H1 (cell line): ENCODE measurements around the gene HCK.

Experiments
- TAF1 ChIP-seq: IDR thresholded peaks from 2 replicates; pipeline ENCODE4 v1.6.1; 2011; ENCODE audit warnings: mild to moderate bottlenecking, low read depth, low read length
- TF ChIP-seq, protein P1 (sequence below), 3 experiments: IDR thresholded peaks; 1 replicate in 2 of 3; 2 replicates in 1 of 3; pipeline versions ENCODE4 v1.5.1 to v1.6.1; 2011; ENCODE audit warnings: low read length in 3 of 3, mild to moderate bottlenecking in 3 of 3, inconsistent platforms in 2 of 3, low read depth in 1 of 3, moderate library complexity in 1 of 3; ENCODE audit not compliant: insufficient read depth in 1 of 3; ENCODE audit errors: control extremely low read depth in 1 of 3

DNA sequence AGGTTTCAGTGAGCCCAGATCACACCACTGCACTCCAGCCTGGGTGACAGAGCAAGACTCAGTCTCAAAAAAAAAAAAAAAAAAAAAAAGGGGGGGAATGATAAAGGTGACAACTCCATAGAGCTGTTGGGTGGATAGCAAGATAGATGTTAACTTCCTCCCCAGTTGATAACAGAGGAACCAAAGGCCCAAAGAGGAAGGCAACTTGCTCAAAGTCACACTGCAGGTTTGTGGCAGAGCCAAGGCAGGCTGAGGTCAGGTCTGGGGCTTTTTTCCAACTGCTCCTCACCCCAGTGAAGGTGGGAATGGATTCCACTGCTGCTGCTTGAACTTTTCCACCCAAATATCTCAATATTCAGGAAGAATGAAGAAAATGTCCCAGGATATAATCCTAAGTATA lies 26.7 kb downstream of the HCK start:
- no peak for TF ChIP-seq TAF1
- TF ChIP-seq, protein P1, sequence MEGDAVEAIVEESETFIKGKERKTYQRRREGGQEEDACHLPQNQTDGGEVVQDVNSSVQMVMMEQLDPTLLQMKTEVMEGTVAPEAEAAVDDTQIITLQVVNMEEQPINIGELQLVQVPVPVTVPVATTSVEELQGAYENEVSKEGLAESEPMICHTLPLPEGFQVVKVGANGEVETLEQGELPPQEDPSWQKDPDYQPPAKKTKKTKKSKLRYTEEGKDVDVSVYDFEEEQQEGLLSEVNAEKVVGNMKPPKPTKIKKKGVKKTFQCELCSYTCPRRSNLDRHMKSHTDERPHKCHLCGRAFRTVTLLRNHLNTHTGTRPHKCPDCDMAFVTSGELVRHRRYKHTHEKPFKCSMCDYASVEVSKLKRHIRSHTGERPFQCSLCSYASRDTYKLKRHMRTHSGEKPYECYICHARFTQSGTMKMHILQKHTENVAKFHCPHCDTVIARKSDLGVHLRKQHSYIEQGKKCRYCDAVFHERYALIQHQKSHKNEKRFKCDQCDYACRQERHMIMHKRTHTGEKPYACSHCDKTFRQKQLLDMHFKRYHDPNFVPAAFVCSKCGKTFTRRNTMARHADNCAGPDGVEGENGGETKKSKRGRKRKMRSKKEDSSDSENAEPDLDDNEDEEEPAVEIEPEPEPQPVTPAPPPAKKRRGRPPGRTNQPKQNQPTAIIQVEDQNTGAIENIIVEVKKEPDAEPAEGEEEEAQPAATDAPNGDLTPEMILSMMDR (IDR thresholded peaks at IDR 0.05; ENCODE audit: control extremely low read depth in 1 of 3, insufficient read depth in 1 of 3, low read depth in 1 of 3, low read length in 3 of 3): no peak
